GM12878 (cell line): ENCODE data around the gene EFCAB9. TPM values are rescaled to one million over a fixed set of nuclear protein-coding genes. Genes with fewer than 3 reads are reported as not detected.
A peak's percentile ranks its signal among the peaks of the same experiment; 100 is the strongest.

Source experiments
- CBFB ChIP-seq: IDR thresholded peaks from 2 replicates; pipeline ENCODE4 v1.6.1; 2016; ENCODE audit warnings: antibody characterized with exemption, low read depth
- CHD1 ChIP-seq: IDR thresholded peaks from 2 replicates; pipeline ENCODE4 v1.6.1; 2012; ENCODE audit warnings: low read depth, low read length, improper control_type of control experiment
- DPF2 ChIP-seq: fragments of 450-650 bp; IDR thresholded peaks from 2 replicates; pipeline ENCODE4 v1.6.1; 2017; ENCODE audit warnings: mild to moderate bottlenecking
- EGR1 ChIP-seq, 2 experiments: IDR thresholded peaks; 1 replicate in 1 of 2; 2 replicates in 1 of 2; pipeline ENCODE4 v1.6.1; 2011 to 2012; ENCODE audit warnings: low read depth in 2 of 2, low read length in 2 of 2, borderline replicate concordance in 1 of 2, mild to moderate bottlenecking in 1 of 2, moderate library complexity in 1 of 2
- ETV6 ChIP-seq, 2 experiments: fragments of 450-650 bp in 1 of 2; IDR thresholded peaks in 1 of 2; conservative IDR thresholded peaks in 1 of 2; 2 replicates each; pipeline ENCODE4 v1.6.1; 2014; ENCODE audit warnings: antibody characterized with exemption in 1 of 2, borderline replicate concordance in 1 of 2, low read depth in 1 of 2, mild to moderate bottlenecking in 1 of 2, moderate library complexity in 1 of 2
- IKZF1 ChIP-seq: fragments of 450-650 bp; conservative IDR thresholded peaks from 2 replicates; pipeline ENCODE4 v1.6.1; 2017; ENCODE audit warnings: antibody characterized with exemption, mild to moderate bottlenecking
- IKZF2 ChIP-seq, 2 experiments: fragments of 450-650 bp; IDR thresholded peaks; 2 replicates each; pipeline ENCODE4 v1.6.1; 2017; ENCODE audit warnings: mild to moderate bottlenecking in 2 of 2, moderate library complexity in 2 of 2
- MAX ChIP-seq: IDR thresholded peaks from 2 replicates; pipeline ENCODE4 v1.6.1; 2012; ENCODE audit warnings: low read depth, low read length, improper control_type of control experiment
- MEF2A ChIP-seq: IDR thresholded peaks from 2 replicates; pipeline ENCODE4 v1.6.1; 2011; ENCODE audit warnings: low read depth, mild to moderate bottlenecking, low read length, moderate library complexity; ENCODE audit not compliant: insufficient read depth
- MEF2B ChIP-seq: fragments of 450-650 bp; IDR thresholded peaks from 2 replicates; pipeline ENCODE4 v1.6.1; 2018; ENCODE audit warnings: mild to moderate bottlenecking, moderate library complexity; ENCODE audit not compliant: partially characterized antibody, poor library complexity, severe bottlenecking
- MTA2 ChIP-seq: fragments of 450-650 bp; IDR thresholded peaks from 2 replicates; pipeline ENCODE4 v1.6.1; 2016; ENCODE audit warnings: low read depth, mild to moderate bottlenecking, moderate library complexity
- NBN ChIP-seq: fragments of 450-650 bp; IDR thresholded peaks from 2 replicates; pipeline ENCODE4 v1.6.1; 2016
- NFXL1 ChIP-seq: fragments of 450-650 bp; IDR thresholded peaks from 2 replicates; pipeline ENCODE4 v1.6.1; 2017; ENCODE audit warnings: antibody characterized with exemption, mild to moderate bottlenecking, borderline replicate concordance
- NFYA ChIP-seq: IDR thresholded peaks from 2 replicates; pipeline ENCODE4 v1.6.1; 2011; ENCODE audit warnings: low read depth, mild to moderate bottlenecking, low read length, improper control_type of control experiment, borderline replicate concordance
- POLR2AphosphoS2 ChIP-seq: IDR thresholded peaks from 2 replicates; pipeline ENCODE4 v1.6.1; 2011; ENCODE audit warnings: low read depth, mild to moderate bottlenecking, low read length, improper control_type of control experiment, moderate library complexity
- POU2F2 ChIP-seq: IDR thresholded peaks from 3 replicates; pipeline ENCODE4 v1.6.1; 2011; ENCODE audit warnings: low read depth, mild to moderate bottlenecking, low read length, borderline replicate concordance
- RAD21 ChIP-seq: IDR thresholded peaks from 2 replicates; pipeline ENCODE4 v1.6.1; 2011; ENCODE audit warnings: mild to moderate bottlenecking, low read depth, low read length, moderate library complexity; ENCODE audit not compliant: insufficient read depth
- SIN3A ChIP-seq: IDR thresholded peaks from 2 replicates; pipeline ENCODE4 v1.6.1; 2012; ENCODE audit warnings: low read depth, low read length, improper control_type of control experiment
- SPI1 ChIP-seq: IDR thresholded peaks from 2 replicates; pipeline ENCODE4 v1.6.1; 2011; ENCODE audit warnings: low read depth, mild to moderate bottlenecking, low read length, moderate library complexity, borderline replicate concordance; ENCODE audit not compliant: insufficient read depth
- YY1 ChIP-seq: IDR thresholded peaks from 2 replicates; pipeline ENCODE4 v1.6.1; 2011; ENCODE audit warnings: low read depth, mild to moderate bottlenecking, low read length
- ZBTB33 ChIP-seq: fragments of 450-650 bp; IDR thresholded peaks from 2 replicates; pipeline ENCODE4 v1.6.1; 2017; ENCODE audit warnings: mild to moderate bottlenecking
- ZBTB40 ChIP-seq: fragments of 450-650 bp; IDR thresholded peaks from 2 replicates; pipeline ENCODE4 v1.6.1; 2016; ENCODE audit warnings: mild to moderate bottlenecking, moderate library complexity, borderline replicate concordance
- ZNF274 ChIP-seq: IDR thresholded peaks from one replicate; pipeline ENCODE4 v1.8.0; 2011; ENCODE audit not compliant: insufficient read length, insufficient read depth
- polyA plus RNA-seq, 11 experiments: library from polyadenylated mRNA; depleted of rRNA in 4 of 11; unstranded in 6 of 11; stranded (reverse) in 5 of 11; fragments of >200 nt; fragmentation: Nextera tagmentation in 4 of 11; fragmentation: Illumina TruSeq in 1 of 11; extraction: Ambion mirVana in 4 of 11; extraction: Trizol in 1 of 11; gene quantifications; 1 replicate in 1 of 11; 2 replicates in 10 of 11; pipeline versions ENCODE4 v1.2.1 to v1.2.3, GENCODE V29; 2011 to 2016; ENCODE audit warnings: inconsistent platforms in 2 of 11, missing spikeins in 2 of 11, low read depth in 1 of 11
- total RNA-seq, 4 experiments: library from RNA; depleted of rRNA in 3 of 4; stranded (reverse); fragments of >200 nt in 3 of 4; fragmentation: Illumina TruSeq in 1 of 4; extraction: Trizol in 1 of 4; gene quantifications; 2 replicates each; pipeline versions ENCODE4 v1.2.1 to v1.2.3, GENCODE V29; 2013 to 2021

Gene EFCAB9
- total and polyA plus RNA-seq, 10 of the 15 experiments (the other 5 are each of a cell fraction or from before 2014, with no cell fraction given) = 0.73 TPM; not detected in 9

GRCh38 chr5:172187118-172188032 lies 6.6 kb upstream of the EFCAB9 start (continued):
- no peak for TF ChIP-seq ZBTB33
- TF ChIP-seq SIN3A = peak; percentile 79; the same call in 1 of the 2 replicates
- TF ChIP-seq CBFB = no peak
- peak; percentile 8; the same call in 1 of the 2 replicates for TF ChIP-seq YY1
- TF ChIP-seq DPF2 = peak; percentile 52; the same call in 1 of the 2 replicates
- peak; percentile 82 for TF ChIP-seq NBN
- 0 out of 2 replicates have a peak, but pooled peaks have one; percentile 21 for TF ChIP-seq MEF2A
- TF ChIP-seq NFYA = no peak
- peak; percentile 1; the same call in 1 of the 2 replicates for TF ChIP-seq MAX
- no peak for TF ChIP-seq POLR2AphosphoS2
- TF ChIP-seq MEF2B = no peak
- TF ChIP-seq ZNF274 = no peak
- TF ChIP-seq POU2F2 = peak; percentile 17; the same call in 1 of the 3 replicates
- TF ChIP-seq EGR1 (IDR thresholded peaks at IDR 0.05; ENCODE audit: borderline replicate concordance in 1 of 2, low read depth in 2 of 2, low read length in 2 of 2) = peak in 1 of 2 experiments; percentile 48; a peak in 1 of 3 replicates
- TF ChIP-seq RAD21 = peak; percentile 29; the same call in 1 of the 2 replicates
- TF ChIP-seq NFXL1 = no peak
- peak; percentile 45 to 47; a peak in 3 of 4 replicates for TF ChIP-seq IKZF2 (IDR thresholded peaks at IDR 0.05)
- 0 out of 2 replicates have a peak, but pooled peaks have one; percentile 19 for TF ChIP-seq MTA2
- TF ChIP-seq ETV6 (conservative IDR thresholded peaks at IDR 0.05 in 1 of 2, IDR thresholded peaks at IDR 0.05 in 1 of 2; ENCODE audit: borderline replicate concordance in 1 of 2, low read depth in 1 of 2) = peak in 1 of 2 experiments; percentile 37; a peak in 1 of 4 replicates
- TF ChIP-seq SPI1 = peak; percentile 42; the same call in 1 of the 2 replicates
- 0 out of 2 replicates have a peak, but pooled peaks have one; percentile 42 for TF ChIP-seq CHD1
- TF ChIP-seq ZBTB40 = peak; percentile 77
- peak; percentile 21; the same call in 1 of the 2 replicates for TF ChIP-seq IKZF1
